Omental fat pad (tissue), 4 donors: Measurements from ENCODE around the gene ANKS1B. TPM values are rescaled to one million over a fixed set of nuclear protein-coding genes. Genes with fewer than 3 reads are reported as not detected.
"Not testable (repeated sequence)": the region's sequence is repeated elsewhere in the genome, so short reads cannot be mapped to it uniquely, and the experiment has no call there.

Experiments used
- ATAC-seq: fragments of 150-250 bp; one replicate; pipeline ENCODE4 v1.9.1; 2016; ENCODE audit warnings: mild to moderate bottlenecking, moderate library complexity; ENCODE audit not compliant: low FRiP score
- DNase-seq: peaks from one replicate; pipeline ENCODE4 v3.0.0-alpha.2; 2019; ENCODE audit warnings: low spot score
- total RNA-seq, 4 donors: library from RNA; depleted of rRNA; stranded (reverse); fragments of >200 nt; gene quantifications; one replicate each; pipeline ENCODE4 v1.1.0, GENCODE V29; 2016
- TF ChIP-seq, protein P1 (sequence below), 3 donors: fragments of 450-650 bp; IDR thresholded peaks; one replicate each; pipeline ENCODE4 v1.5.1; 2016 to 2017; ENCODE audit warnings: antibody characterized with exemption in 3 of 3, mild to moderate bottlenecking in 3 of 3, moderate library complexity in 2 of 3

ANKS1B gene
- total RNA-seq, 4 donors from 2014 or later: 5.5 to 26.4 (median 7.6) TPM

DNA sequence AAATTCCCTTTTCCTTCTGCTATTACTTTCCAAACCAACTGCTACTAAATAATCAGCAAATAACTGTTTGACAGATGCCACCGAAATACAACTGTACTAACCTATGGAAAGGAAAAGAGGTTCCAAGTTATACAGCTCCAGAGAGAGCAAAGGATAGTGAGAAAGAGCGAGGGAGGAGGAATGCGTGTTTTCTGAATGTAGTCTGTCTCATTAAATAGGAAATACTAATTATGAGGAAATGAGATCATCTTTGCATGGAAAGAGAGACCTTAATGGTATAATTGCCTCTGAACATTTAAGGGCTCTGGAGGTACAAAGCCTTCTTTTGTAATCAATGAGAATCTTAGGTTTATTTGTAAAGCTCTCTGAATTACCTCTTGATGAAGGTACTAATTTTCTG is 1144.4 kb downstream of the ANKS1B start:
- TF ChIP-seq, protein P1, sequence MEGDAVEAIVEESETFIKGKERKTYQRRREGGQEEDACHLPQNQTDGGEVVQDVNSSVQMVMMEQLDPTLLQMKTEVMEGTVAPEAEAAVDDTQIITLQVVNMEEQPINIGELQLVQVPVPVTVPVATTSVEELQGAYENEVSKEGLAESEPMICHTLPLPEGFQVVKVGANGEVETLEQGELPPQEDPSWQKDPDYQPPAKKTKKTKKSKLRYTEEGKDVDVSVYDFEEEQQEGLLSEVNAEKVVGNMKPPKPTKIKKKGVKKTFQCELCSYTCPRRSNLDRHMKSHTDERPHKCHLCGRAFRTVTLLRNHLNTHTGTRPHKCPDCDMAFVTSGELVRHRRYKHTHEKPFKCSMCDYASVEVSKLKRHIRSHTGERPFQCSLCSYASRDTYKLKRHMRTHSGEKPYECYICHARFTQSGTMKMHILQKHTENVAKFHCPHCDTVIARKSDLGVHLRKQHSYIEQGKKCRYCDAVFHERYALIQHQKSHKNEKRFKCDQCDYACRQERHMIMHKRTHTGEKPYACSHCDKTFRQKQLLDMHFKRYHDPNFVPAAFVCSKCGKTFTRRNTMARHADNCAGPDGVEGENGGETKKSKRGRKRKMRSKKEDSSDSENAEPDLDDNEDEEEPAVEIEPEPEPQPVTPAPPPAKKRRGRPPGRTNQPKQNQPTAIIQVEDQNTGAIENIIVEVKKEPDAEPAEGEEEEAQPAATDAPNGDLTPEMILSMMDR (IDR thresholded peaks at IDR 0.05): no peak
- DNase-seq (no peak), ATAC-seq (no peak)

DNA sequence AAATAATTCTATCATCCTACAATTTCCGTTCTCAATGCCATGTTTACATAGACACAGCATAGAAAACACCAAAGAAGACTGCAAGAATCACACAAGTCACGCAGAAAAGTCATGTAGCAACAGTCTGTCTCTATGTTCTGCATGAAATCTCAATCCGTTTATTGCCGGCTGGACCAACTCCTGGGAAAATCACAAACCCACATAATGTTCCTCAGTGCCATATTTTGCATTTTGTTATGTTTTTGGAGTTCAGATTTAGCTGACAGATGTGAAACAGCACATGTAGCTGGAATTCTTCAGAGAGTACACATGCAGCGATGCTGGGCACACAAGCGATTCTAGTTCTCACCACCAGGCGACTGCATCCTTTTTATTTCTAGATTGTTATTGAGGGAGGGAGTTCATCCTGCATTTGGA is 1146.5 kb downstream of the ANKS1B start:
- ATAC-seq (no peak), DNase-seq (no peak)
- TF ChIP-seq, protein P1 (IDR thresholded peaks at IDR 0.05): no peak

DNA sequence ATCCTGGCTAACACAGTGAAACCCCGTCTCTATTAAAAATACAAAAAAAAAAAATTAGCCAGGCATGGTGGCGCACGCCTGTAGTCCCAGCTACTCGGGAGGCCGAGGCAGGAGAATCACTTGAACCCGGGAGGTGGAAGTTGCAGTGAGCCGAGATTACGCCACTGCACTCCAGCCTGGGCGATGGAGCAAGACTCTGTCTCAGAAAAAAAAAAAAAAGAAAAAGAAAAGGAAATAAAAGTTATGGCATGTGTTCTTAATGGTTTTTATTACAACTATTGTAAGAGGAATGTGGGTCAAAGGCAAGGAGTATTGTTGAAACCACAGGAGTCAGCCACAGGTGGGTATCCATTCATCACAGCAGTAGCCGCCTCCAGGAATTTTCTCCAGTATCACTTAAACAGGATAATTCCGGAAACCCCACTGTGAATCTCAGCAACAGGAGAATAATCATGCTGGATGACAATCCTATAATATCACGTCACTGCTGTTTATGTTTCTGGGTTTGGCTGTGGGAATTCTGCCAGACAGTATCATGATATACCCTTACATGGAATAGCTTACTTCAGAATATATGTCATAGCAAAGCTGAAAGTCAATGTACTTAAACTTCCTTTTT is 1147.5 kb downstream of the ANKS1B start:
- ATAC-seq: not testable (repeated sequence)

DNA sequence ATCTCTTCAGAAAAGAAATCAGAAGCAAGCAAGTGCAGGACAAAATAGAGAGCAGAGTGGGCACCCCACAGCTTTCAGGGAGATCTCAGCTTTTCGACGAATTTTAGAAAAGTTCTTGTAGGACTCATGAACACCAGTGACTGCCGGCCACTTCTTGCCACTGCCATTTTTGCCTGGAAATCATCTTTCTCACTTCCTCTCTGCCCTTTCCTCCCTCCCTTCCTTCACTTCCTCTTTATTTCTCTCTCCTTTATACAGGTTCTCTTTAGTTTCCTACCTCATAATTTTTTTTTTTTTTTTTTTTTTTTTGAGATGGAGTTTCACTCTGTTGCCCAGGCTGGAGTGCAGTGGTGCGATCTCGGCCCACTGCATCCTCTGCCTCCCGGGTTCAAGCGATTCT is 1154.1 kb downstream of the ANKS1B start:
- ATAC-seq (no peak), DNase-seq (no peak)
- TF ChIP-seq, protein P1 (IDR thresholded peaks at IDR 0.05): no peak

More for the DNA sequence above, 1147.5 kb downstream of the ANKS1B start:
- DNase-seq: not testable (repeated sequence)

DNA sequence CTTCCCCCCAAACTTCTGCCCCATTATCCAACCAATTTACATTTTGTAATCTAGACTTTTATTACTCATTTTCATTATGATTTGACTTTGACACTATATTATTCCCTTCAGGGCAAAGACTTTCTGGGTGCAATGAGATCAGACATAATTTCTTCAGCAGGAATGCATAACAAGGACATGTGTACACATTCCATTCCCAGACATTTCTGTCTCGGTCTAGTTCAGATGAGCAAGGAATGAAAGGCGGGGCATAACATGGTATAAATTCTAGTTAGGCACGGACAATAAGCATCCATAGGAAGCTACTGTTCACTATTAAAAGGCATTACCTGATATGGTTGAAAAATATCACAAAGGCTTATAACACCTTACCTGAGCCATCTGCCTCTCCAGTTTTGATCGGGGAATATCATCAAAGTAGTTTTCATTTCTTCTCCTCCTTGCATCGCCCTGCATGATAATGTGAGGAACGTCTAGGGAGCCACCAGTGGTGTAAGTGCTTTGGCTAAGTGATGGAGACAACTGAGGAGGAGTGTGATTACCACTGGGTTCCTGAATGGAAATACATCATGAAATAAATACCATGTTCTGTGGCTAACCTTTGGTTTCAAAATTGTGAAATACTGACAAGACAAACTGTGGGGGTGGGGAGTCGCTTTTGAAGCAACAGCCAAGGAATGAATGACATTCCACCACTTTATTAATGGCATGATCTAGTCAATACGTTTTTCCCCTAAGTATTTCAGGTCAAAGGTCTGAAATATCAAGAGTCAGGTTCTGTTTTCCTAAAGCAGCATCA is 1155.7 kb downstream of the ANKS1B start:
- TF ChIP-seq, protein P1 (IDR thresholded peaks at IDR 0.05): no peak
- no peak for DNase-seq
- no peak for ATAC-seq

DNA sequence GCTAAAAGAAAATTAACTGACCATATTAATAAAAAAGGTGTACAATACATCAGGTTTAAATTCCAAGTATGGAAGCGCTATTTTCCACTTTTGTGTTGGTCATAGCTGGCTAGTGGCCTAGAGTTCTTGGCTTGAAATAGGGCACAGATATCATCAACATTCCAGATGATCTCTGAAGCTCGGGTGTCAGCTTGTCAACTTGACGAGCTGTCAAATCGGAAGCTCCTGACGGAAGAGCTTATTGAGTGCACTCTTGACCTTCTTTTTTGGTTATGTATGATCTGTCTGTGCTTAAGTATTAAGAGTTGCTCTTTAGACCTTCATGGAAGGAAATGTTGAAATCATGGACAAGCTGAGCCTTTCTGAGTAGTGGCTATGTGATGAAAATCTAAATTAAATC is 1161.7 kb downstream of the ANKS1B start:
- no peak for DNase-seq
- no peak for ATAC-seq
- TF ChIP-seq, protein P1 (IDR thresholded peaks at IDR 0.05): no peak

DNA sequence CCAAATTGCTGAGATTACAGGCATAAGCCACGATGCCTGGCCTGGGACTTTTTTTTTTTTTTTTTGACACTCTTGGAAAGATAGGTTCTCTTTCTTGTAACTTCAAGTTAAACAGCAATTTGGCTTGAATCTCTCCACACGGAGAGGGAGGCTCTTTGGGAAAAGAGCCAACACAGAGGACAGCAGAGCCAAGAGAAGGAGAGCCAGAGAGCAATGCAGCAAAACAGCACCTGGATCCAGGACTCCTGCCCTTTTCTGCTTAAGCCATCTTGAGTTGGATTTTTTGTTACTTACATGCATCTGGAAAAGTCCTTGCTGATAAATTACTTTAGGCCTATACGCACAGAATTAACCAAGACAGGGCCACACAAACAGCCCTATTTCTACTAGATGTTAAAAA is 1162.9 kb downstream of the ANKS1B start:
- TF ChIP-seq, protein P1 (IDR thresholded peaks at IDR 0.05): no peak
- ATAC-seq: no peak
- no peak for DNase-seq
